ENCODE data around the gene JSRP1.

JSRP1 gene

DNA sequence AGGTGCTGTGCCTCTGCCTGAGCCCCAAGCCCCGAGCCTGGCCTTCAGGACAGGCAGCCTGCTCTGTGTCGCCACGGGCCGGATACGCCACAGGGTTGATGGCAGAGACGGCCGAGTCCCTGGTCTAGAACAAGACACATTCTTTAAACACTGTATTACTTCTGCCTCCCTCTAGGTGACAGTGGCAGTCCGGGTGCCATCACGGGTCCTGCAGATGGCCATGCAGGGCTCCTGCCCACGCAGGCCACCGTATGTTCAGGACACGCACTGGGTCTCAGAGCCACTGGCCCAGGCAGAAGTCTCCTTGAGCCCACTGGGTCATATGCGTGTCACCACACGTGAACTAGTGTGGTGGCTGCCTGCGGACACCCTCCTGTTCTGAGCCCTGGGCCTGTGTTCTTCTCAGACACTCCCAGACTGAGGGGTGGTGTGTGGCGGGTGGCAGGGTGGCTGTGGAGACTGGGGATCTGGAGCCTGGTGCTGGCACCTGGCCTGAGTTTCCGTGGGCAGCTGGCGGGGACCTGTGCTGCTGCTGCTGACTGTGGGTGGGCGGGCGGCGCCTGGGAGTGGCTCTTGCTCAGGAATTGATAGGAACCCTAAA is 24.5 kb downstream of the JSRP1 start:
- no peak for DNase-seq

DNA sequence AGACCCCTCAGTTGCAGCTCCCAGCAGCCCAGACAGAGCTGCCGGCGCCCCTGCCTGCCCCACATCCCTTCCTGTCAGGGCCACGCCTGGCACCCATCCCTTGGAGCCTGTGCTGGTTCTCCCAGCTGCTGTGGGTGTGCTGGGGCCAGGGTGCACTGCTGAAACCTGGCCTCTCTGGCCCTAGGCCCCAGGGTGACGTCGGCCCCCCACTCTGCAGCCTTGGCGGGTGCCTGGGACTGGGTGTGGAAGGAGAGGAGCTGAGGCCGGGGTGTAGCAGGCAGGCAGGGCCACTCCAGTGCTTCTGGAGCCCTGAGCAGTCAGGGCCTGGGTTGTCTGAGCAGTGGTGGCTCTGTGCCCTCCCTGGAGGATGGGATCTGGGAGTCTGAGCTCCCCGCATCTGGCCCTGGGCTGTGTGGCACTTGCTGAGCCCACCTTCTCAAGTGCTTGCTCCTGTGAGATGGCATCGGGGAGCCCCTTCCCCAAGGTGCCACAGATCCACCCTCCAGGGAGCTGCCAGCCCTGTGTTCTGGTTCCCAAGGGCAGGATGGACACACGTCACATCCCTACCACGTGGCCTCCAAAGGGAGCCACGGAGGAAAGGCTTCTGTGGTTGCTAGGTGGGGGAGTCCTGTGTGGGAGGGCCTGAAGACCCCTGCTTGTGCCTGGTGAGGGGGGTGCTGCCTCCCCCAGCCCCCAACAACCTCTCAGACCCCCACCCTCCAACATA is 25.2 kb downstream of the JSRP1 start:
- no peak for DNase-seq

DNA sequence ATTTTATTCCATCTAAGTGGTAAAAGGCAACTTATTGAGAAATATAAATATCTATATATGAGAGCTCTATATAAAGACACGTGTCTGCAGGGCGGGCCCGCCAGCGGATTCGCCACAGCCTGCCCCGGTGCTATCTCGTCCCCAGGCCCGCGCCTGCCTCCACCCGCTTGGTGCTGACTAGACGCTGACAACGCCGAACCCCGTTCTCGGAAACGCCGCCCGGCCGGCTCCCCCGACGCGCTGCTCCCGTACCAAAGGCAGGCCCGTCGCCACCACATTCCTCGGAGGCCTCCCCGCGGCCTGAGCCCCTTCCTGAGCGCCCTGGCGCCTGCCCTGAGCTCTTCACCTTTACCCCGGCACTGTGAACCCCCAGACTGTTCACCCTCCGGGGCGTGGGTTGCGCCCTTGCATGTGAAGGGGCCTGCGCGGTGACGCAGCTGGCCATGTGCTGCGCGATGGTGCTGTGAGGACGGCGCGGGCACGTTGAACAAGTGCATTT is 26.1 kb downstream of the JSRP1 start:
- DNase-seq: no peak

DNA sequence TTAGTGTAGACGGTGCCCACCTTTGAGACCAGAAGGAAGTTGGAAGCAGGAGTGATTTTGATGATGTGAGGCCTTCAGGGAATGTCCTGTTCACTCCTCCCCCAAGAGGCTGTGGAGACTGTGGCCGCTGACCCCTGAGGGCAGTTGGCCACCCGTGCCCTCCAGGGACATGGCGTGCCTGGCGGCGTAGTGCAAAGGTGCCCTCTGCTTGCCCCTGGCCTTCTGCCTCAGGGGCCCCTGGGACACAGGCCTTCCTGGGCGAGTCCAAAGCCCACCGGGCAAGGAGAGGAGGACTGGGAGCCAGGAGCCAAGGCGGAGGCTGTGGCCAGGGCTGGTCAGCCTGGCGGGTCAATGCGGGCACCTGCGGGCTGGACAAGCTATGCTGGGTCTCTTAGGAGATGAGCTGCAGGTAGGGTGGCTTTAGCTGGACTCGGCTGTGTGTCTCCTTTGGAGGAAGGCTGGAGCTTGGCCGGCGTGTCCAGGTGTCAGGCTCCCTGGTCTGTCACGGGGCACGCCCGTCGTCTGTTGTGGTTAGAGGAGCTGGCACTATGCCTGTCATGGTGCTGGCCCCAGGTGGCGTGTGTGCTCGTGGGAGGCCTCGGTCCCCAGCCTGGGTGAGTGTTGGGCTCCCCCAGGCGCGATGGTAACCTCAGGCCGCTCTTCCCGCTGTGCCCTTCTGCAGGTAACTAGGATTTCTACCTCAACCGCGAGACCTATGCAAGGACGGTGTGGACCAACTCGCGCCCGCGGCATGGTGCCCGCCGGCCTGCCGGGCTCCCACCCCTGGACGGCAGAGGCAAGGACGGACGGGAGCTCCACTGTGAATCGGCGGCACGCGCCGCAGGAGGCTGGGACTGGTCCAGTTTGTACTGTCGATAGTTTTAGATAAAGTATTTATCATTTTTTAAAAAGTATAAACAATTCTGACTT is 26.8 kb downstream of the JSRP1 start:
- no peak for DNase-seq

DNA sequence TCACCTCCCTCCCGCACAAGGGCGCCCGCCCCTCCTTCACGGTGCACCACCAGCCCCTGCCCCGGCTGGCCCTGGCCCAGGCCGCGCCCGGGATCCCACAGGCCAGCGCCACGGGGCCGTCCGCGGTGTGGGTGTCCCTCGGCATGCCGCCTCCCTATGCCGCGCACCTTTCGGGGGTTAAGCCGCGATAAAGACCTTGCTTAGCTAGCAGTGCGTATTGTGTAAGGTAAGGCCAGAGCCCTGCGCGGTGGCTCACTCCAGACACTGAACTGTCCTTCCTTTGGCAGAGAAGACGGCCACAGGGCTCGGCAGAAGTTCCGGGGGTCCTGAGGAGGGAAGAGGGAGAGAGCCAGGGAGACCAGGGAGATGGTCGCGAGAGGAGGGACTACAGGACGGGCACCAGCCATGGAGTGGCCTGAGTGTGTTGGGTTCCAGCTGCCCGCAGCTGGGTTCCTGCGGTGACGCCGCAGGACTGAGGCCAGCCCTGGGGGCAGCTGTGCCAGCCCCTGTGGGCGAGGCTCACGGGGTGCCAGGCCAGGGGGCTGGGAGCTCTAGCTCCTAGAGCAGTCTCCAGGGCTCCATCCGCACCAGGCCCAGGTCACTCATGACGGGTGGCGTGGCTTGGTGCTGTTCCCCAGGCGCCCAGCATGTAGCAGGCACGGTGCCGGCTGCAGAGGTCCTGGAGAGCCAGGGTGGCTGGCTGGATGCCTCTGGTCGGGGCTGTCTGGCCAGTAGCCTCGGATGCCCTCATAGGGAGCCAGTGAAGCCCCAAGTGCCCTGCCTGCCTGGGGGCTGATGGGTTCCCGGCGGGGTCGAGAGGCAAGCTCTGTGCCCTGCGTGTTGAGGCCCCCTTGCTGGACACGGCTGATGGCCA is 27.8 kb downstream of the JSRP1 start:
- no peak for DNase-seq

DNA sequence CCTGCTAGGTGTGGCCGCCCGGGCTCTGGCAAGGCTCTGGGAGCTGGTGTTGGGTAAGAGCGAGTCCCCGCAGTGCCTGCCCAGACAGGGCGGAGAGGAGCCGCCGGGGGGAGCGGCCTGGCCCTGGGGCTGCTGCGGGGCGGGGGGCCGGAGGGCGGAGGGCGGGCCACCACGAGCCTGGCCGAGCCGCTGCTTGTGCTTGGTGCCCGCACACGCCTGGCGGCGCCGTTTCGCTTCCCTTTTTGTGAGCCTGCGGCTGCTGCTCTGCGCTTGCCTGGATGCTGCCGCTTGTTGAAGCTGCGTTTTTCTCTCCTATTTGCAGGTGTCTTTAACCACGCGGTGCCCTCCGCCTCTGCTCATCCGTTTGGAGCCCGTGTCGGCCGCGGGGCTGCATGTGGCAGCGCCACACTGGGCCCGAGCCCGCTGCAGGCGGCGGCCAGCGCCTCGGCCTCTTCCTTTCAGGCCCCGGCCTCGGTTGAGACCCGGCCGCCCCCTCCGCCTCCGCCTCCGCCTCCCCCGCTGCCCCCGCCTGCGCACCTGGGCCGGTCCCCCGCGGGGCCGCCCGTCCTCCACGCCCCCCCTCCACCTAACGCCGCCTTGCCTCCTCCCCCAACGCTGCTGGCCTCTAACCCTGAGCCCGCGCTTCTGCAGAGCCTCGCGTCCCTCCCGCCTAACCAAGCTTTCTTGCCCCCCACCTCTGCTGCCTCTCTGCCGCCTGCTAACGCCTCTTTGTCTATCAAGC is 28.6 kb downstream of the JSRP1 start:
- DNase-seq: no peak

DNA sequence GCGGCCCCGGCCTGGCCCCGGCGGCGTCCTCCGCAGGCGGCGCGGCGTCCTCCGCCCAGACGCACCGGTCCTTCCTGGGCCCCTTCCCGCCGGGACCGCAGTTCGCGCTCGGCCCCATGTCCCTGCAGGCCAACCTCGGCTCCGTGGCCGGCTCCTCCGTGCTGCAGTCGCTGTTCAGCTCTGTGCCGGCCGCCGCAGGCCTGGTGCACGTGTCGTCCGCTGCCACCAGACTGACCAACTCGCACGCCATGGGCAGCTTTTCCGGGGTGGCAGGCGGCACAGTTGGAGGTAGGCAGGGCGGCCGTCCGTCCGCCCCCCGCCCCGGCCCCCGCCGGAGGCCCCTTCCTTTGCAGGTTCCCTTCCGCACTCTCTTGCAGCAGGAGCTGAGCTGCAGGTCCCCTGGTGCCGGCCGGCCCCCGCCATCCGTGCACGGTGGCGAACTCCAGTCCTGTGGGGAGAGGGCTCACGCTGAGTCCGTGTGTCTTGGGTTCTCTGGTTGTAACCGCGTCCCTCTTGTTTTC is 29.3 kb downstream of the JSRP1 start:
- DNase-seq: no peak

DNA sequence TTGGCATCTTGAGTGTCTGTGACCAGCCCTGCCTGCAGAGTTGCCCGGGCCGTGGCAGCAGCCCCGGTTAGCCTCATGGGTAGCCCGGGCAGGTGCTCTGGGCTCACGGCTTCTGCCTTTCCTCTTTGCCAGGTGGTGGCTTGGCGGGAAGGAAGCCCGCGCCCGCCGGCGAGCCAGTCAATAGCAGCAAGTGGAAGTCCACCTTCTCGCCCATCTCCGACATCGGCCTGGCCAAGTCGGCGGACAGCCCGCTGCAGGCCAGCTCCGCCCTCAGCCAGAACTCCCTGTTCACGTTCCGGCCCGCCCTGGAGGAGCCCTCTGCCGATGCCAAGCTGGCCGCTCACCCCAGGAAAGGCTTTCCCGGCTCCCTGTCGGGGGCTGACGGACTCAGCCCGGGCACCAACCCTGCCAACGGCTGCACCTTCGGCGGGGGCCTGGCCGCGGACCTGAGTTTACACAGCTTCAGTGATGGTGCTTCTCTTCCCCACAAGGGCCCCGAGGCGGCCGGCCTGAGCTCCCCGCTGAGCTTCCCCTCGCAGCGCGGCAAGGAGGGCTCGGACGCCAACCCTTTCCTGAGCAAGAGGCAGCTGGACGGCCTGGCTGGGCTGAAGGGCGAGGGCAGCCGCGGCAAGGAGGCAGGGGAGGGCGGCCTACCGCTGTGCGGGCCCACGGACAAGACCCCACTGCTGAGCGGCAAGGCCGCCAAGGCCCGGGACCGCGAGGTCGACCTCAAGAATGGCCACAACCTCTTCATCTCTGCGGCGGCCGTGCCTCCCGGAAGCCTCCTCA is 30.0 kb downstream of the JSRP1 start:
- no peak for DNase-seq

DNA sequence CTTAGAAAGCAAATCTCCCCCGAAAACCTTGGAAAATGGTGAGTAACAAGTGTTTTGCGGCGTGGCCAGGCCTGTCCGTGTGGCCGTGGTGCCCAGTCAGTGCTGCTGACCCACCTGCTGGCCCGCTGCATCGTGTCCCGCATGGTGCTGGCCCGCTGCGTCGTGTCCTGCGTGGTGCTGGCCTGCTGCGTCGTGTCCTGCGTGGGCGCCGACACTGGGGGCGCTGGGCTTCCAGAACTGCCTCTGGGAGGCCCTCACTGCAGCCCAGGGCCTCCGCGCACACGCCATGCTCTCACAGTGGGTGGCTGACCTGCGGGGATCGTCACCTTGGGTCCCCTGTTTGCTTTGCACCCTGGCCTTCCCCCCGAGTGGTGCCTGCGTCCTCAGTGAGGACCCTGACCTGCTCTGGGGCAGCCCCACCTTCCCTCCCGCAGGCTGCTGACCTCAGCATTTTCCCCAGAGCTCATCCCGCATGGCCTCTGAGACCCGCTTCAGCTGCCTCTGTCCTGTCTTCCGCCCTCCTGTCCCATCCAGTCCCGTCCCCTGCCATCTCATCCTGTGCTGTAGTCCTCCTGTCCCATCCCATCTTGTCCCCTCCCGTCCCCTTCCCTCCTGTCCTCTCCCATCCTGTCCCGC is 30.7 kb downstream of the JSRP1 start:
- no peak for DNase-seq

DNA sequence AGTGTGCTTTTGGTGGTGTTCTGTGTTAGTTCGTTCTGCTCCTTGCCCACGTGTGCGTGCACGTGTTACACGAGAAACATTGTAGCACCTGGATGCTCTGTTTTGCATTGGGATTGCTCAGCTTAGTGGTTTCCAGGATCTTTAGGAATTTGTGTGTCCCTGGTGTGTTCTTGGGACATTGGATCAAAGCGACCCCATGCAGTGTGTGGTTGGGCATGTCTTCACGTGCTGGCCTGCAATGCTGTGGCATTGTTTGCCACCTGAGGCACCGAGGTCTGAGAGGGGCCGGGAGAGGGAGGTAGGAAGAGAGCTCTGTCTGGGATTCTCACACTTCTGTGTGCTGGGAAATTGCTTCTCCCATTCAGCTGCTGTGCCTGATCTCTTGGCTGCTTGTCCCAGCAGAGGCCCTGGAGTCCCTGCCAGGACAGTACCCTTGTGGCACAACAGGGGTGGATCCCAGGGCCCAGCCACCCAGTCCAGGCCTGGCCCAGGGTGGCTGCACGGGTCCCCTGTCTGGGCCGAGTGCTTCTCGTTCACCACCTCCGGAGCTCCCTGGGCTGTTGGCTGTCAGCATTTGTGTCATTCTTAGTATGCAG is 31.4 kb downstream of the JSRP1 start:
- no peak for DNase-seq

DNA sequence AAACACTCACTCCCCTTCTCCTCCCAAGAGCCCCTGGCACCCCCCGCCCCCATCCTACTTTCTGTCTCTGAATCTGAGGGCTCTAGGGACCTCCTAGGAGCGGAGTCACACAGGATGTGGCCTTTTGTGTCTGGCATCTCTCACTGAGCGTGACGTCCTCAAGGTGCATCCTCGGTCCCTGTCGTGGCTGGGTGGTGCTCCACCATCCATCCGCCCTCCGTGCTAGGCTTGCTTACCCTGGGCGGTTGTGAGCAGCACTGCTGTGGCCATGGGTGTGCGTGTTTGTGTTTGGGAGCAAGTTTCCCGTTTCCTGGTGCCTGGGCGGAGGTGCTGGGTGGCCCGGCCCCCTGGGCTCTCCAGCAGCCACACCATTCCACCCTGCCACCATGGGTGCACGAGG is 32.3 kb downstream of the JSRP1 start:
- no peak for DNase-seq

DNA sequence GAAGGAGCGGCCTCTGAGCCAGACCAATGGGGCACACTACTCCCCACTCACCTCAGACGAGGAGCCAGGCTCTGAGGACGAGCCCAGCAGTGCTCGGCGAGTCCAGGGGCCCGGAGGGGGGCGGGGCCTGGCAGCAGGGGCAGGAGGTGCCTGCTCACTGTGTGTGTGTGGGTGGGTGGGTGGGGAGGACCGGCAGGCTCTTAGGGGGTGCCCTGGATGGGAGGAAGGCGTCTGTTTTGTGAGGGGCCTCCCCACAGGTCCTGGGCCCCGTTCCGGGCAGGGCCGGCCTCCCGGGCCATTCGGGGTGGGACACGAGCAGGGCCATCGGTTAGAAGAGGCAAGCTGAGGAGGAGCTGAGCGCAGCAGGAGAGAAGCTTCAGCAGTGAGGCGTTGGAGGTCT is 32.8 kb downstream of the JSRP1 start:
- no peak for DNase-seq

DNA sequence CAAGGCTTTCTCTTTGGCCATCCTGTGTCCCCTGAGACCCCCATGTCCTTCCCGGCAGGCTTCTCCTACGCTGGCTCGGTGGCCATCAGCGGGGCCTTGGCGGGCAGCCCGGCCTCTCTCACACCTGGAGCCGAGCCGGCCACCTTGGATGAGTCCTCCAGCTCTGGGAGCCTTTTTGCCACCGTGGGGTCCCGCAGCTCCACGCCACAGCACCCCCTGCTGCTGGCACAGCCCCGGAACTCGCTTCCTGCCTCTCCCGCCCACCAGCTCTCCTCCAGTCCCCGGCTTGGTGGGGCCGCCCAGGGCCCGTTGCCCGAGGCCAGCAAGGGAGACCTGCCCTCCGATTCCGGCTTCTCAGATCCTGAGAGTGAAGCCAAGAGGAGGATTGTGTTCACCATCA is 34.3 kb downstream of the JSRP1 start:
- DNase-seq: no peak

DNA sequence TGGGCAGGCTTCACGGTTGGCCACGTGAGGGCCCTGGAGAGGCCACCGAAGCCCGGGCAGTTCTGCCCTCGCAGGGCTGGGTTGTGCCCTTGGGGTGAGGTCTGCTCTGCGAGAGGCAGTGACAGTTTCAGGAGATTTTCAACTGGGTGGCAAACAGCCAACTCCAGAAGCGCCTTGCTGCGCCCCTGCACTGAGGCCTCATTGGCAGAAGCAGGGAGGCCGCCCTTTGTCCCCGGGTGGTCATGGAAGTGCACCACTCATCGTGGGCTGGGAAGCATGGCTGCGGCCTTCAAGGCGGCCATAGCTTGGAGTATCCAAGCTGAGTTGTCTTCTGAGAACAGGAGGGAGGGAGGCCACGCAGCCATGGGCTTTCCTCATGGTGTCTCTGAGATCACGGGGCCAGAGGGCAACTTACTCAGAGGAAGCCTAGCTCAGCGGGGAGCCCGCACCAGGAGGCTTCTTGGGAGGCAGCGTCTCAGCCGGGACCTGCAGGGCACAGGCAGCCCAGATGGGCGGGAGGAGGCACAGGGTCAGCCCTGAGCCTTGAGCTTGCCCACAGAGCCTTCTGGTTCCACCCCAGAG is 34.9 kb downstream of the JSRP1 start:
- no peak for DNase-seq

DNA sequence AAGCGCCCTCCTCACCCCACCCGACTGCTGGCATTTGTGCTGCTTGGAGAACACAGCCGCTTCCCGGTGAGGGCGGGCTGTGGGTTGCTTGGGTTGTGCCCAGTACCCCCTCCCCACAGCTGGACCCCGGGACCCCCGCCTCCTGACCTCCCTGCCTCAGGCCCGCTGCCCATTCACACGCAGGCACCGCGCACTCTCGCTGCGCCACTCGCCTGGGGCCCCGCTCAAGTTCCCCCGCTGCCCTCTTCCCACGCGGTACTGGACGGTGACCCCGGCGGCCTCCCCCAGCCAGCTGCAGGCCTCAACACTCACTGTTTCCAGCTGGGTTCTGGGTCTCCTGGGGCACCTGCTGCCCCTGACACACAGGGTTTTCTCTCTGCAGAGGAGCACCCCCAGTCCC is 36.5 kb downstream of the JSRP1 start:
- no peak for DNase-seq

DNA sequence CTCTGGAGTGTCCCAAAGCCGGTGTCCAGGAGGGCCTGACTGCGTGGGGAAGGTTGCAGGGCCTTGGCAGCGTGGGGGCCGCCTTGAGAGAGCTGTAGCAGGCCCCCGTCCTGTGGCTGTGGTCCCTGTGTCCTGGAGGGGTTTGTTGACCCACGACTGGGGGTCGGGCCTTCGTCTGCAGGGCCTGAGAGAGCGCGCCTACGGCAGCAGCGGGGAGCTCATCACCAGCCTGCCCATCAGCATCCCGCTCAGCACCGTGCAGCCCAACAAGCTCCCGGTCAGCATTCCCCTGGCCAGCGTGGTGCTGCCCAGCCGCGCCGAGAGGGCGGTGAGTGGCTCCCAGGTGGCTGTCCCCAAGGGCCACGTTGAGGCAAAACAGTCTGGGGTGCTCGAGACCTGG is 38.6 kb downstream of the JSRP1 start:
- no peak for DNase-seq

DNA sequence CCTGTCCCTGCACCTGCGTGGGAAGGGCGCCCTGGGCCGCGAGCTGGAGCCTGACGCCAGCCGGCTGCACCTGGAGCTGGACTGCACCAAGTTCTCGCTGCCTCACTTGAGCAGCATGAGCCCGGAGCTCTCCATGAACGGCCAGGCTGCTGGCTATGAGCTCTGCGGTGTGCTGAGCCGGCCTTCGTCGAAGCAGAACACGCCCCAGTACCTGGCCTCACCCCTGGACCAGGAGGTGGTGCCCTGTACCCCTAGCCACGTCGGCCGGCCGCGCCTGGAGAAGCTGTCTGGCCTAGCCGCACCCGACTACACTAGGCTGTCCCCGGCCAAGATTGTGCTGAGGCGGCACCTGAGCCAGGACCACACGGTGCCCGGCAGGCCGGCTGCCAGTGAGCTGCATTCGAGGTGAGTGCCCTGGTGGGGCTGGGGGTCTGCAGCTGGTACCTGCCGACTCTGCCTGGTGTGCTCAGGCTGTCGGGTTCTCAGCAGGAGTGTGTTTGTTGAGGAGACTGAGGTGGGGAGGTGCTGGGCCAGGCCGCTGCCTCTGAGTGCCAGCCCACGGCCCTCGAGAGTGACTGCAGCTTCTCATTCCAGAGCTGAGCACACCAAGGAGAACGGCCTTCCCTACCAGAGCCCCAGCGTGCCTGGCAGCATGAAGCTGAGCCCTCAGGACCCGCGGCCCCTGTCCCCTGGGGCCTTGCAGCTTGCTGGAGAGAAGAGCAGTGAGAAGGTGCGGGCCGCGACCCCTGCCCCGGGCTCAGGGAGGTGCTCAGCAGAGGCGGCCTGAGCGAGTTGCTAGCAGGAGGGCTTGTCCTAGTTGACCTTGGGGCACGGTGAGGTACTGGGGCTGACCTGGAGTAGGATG is 39.6 kb downstream of the JSRP1 start:
- DNase-seq: no peak

DNA sequence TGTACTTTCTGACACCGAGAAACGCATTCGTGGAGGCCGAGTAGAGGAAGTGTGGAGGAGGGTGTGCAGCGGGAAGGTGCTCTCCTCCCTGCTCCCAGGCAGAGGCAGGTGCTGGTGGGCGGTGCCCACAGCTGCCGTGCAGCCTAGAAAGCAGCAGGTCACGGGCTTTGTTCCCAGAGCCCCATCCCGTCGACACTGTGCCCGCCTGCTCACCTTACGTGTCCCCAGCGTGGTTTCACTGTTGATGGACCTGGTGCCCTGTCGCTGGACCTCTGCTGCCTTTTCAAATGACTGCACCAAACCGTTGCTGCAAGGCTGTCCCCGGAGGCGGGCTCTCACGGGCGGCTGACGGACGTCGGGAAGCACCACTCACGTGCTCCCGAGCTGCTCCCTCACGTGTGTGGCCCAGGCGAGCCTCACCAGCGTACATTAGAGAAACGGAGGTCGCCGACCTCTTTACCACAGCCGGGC is 40.9 kb downstream of the JSRP1 start:
- DNase-seq: no peak
